ENCODE results near the gene ZNF358. TPM values are rescaled to one million over a fixed set of nuclear protein-coding genes. Genes with fewer than 3 reads are reported as not detected.

ZNF358 gene
- polyA plus RNA-seq, 1 experiment, result 43.9 TPM

- Histone ChIP-seq H3K4me3 (ENCODE audit: low read depth, low read length) (no peak overlapping the region), H3K27me3 (ENCODE audit: control insufficient read depth, insufficient read depth, low read length) (no peaks in the 10 kb centered on the region), H3K36me3 (ENCODE audit: control insufficient read depth, insufficient read depth, low read length) (peaks cover 29% of the 10 kb centered on the region)
- CTCF ChIA-PET, result interaction anchor here (0.6 to 2.5 kb wide), 4 partner anchors 9 to 126 kb away, joined by 3 to 6 read pairs (median 4); partner anchors contain the start of gene TRAPPC5
- POLR2A ChIA-PET, result interaction anchor here (0.7 kb wide), 1 partner anchor 8 kb away, joined by 3 read pairs; no protein-coding TSS in a partner anchor
- TF ChIP-seq CTCF (IDR thresholded peaks at IDR 0.05; ENCODE audit: insufficient read depth, low read depth, low read length), result no peak
- no peak for DNase-seq (ENCODE audit: low read depth)
These were observed 39.3 kb downstream of the ZNF358 start for GRCh38 chr19:7554990-7555864.

GRCh38 chr19:7556696-7557315, 40.9 kb downstream of the ZNF358 start:
- DNase-seq (ENCODE audit: low read depth), result no peak
- H3K27me3 ChIP-seq (ENCODE audit: control insufficient read depth, insufficient read depth, low read length), result no peaks in the 10 kb centered on the region
- peaks cover 25% of the 10 kb centered on the region for H3K36me3 ChIP-seq (ENCODE audit: control insufficient read depth, insufficient read depth, low read length)
- POLR2A ChIA-PET, result no interaction called here
- H3K4me3 ChIP-seq (ENCODE audit: low read depth, low read length), result no peak overlapping the region
- no peak for TF ChIP-seq CTCF (IDR thresholded peaks at IDR 0.05; ENCODE audit: insufficient read depth, low read depth, low read length)
- CTCF ChIA-PET, result interaction anchor here (2.5 kb wide), 1 partner anchor 11 kb away, joined by 6 read pairs; no protein-coding TSS in a partner anchor

GRCh38 chr19:7558667-7559066, 42.8 kb downstream of the ZNF358 start:
- ChIA-PET CTCF (interaction anchor here (1.3 to 1.5 kb wide), 2 partner anchors 10 to 242 kb away, joined by 5 read pairs; no protein-coding TSS in a partner anchor), POLR2A (no interaction called here)
- H3K27me3 ChIP-seq (ENCODE audit: control insufficient read depth, insufficient read depth, low read length), result no peaks in the 10 kb centered on the region
- H3K36me3 ChIP-seq (ENCODE audit: control insufficient read depth, insufficient read depth, low read length), result peaks cover 23% of the 10 kb centered on the region
- no peak for TF ChIP-seq CTCF (IDR thresholded peaks at IDR 0.05; ENCODE audit: insufficient read depth, low read depth, low read length)
- no peak overlapping the region for H3K4me3 ChIP-seq (ENCODE audit: low read depth, low read length)
- DNase-seq (ENCODE audit: low read depth), result no peak

GRCh38 chr19:7559102-7559501, 43.2 kb downstream of the ZNF358 start:
- peaks cover 23% of the 10 kb centered on the region for H3K36me3 ChIP-seq (ENCODE audit: control insufficient read depth, insufficient read depth, low read length)
- no peaks in the 10 kb centered on the region for H3K27me3 ChIP-seq (ENCODE audit: control insufficient read depth, insufficient read depth, low read length)
- ChIA-PET POLR2A (no interaction called here), CTCF (interaction anchor here (0.7 to 1.5 kb wide), 3 partner anchors 9 to 241 kb away, joined by 3 to 5 read pairs (median 5); no protein-coding TSS in a partner anchor)
- TF ChIP-seq CTCF (IDR thresholded peaks at IDR 0.05; ENCODE audit: insufficient read depth, low read depth, low read length), result no peak
- no peak overlapping the region for H3K4me3 ChIP-seq (ENCODE audit: low read depth, low read length)
- DNase-seq (ENCODE audit: low read depth), result no peak

- H3K36me3 ChIP-seq (ENCODE audit: control insufficient read depth, insufficient read depth, low read length), result peaks cover 23% of the 10 kb centered on the region
- no peak for DNase-seq (ENCODE audit: low read depth)
- no peak overlapping the region for H3K4me3 ChIP-seq (ENCODE audit: low read depth, low read length)
- ChIA-PET CTCF (interaction anchor here (0.6 kb wide), 1 partner anchor 10 kb away, joined by 3 read pairs; no protein-coding TSS in a partner anchor), POLR2A (no interaction called here)
- TF ChIP-seq CTCF (IDR thresholded peaks at IDR 0.05; ENCODE audit: insufficient read depth, low read depth, low read length), result no peak
- no peaks in the 10 kb centered on the region for H3K27me3 ChIP-seq (ENCODE audit: control insufficient read depth, insufficient read depth, low read length)
These were observed 44.4 kb downstream of the ZNF358 start for GRCh38 chr19:7560255-7560654.

Data from BJ (cell line).